RWPE2 (cell line): Measurements from ENCODE around the gene KBTBD8.

Experiments used
- ATAC-seq: fragments of 200-7000 bp; cut with Tn5 transposase; 3 replicates; pipeline ENCODE4 v1.9.1; 2021; ENCODE audit warnings: low read depth
- DNase-seq: peaks from one replicate; pipeline ENCODE4 v3.0.0-alpha.2; 2020; ENCODE audit warnings: low spot score
- H3K27ac ChIP-seq: fragments of 450-650 bp; 2 replicates; pipeline ENCODE4 v1.5.1; 2017; ENCODE audit warnings: mild to moderate bottlenecking; ENCODE audit not compliant: poor library complexity, severe bottlenecking
- H3K27me3 ChIP-seq: fragments of 250-450 bp; sonication (Bioruptor Pico); 2 replicates; pipeline ENCODE4 v1.5.1; 2021; ENCODE audit warnings: mild to moderate bottlenecking, moderate library complexity; ENCODE audit not compliant: insufficient read depth, poor library complexity, severe bottlenecking
- H3K36me3 ChIP-seq: fragments of 250-450 bp; sonication (Bioruptor Pico); 2 replicates; pipeline ENCODE4 v1.5.1; 2020; ENCODE audit warnings: low read depth, mild to moderate bottlenecking, moderate library complexity
- H3K4me1 ChIP-seq: fragments of 250-450 bp; sonication (Bioruptor Pico); 2 replicates; pipeline ENCODE4 v1.5.1; 2021; ENCODE audit warnings: mild to moderate bottlenecking, moderate library complexity; ENCODE audit not compliant: insufficient read depth, poor library complexity, severe bottlenecking
- H3K4me3 ChIP-seq: fragments of 250-450 bp; sonication (Bioruptor Pico); 2 replicates; pipeline ENCODE4 v1.5.1; 2021; ENCODE audit warnings: mild to moderate bottlenecking, moderate library complexity; ENCODE audit not compliant: severe bottlenecking
- H3K9me3 ChIP-seq: fragments of 250-450 bp; sonication (Bioruptor Pico); 2 replicates; pipeline ENCODE4 v1.5.1; 2021; ENCODE audit warnings: mild to moderate bottlenecking, moderate library complexity; ENCODE audit not compliant: severe bottlenecking
- TF ChIP-seq, protein P1 (sequence below): fragments of 450-650 bp; IDR thresholded peaks from one replicate; pipeline ENCODE4 v1.5.1; 2017; ENCODE audit warnings: mild to moderate bottlenecking, moderate library complexity; ENCODE audit not compliant: poor library complexity, severe bottlenecking

The KBTBD8 gene

DNA sequence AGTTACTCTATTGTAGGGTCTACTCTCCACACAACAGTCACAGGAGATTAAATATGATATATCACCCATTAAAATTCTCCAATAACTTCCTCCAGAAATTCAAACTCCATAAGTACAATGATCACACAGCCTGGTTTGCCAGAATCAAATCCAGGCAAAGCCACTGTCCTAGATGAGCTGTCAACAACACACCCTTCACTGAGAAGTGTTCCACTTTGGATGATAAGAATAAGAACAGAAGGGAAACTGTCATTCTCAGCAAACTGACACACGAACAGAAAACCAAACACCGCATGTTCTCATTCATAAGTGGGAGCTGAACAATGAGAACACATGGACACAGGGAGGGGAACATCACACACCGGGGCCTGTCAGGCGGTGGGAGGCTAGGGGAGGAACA, 41.4 kb upstream of the KBTBD8 start:
- ATAC-seq: no peak
- no peaks in the 10 kb centered on the region for H3K36me3 ChIP-seq
- H3K27ac ChIP-seq: no peak overlapping the region
- no peaks in the 10 kb centered on the region for H3K4me1 ChIP-seq
- no peak for DNase-seq
- no peak overlapping the region for H3K4me3 ChIP-seq
- H3K27me3 ChIP-seq: peaks cover 44% of the 10 kb centered on the region
- TF ChIP-seq, protein P1, sequence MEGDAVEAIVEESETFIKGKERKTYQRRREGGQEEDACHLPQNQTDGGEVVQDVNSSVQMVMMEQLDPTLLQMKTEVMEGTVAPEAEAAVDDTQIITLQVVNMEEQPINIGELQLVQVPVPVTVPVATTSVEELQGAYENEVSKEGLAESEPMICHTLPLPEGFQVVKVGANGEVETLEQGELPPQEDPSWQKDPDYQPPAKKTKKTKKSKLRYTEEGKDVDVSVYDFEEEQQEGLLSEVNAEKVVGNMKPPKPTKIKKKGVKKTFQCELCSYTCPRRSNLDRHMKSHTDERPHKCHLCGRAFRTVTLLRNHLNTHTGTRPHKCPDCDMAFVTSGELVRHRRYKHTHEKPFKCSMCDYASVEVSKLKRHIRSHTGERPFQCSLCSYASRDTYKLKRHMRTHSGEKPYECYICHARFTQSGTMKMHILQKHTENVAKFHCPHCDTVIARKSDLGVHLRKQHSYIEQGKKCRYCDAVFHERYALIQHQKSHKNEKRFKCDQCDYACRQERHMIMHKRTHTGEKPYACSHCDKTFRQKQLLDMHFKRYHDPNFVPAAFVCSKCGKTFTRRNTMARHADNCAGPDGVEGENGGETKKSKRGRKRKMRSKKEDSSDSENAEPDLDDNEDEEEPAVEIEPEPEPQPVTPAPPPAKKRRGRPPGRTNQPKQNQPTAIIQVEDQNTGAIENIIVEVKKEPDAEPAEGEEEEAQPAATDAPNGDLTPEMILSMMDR: no peak
- H3K9me3 ChIP-seq: no peaks in the 10 kb centered on the region

DNA sequence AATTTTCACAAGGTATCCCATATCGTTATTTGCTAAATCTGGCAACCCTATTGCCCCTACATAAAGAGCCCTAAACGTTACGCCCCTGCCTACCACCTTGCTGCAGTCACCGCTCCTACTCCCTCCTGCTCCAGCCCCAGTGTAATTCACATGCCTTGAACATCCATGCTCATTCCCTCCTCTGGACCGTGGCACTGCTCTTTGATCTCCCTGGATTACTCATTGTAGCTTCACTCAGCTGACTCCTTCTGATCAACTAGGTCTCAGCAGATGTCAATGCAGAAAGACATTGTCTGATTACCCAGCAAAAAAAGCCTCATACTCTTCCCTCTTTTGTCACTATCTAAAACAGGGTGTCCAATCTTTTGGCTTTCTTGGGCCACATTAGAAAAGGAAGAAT, 40.7 kb upstream of the KBTBD8 start:
- H3K27ac ChIP-seq: no peak overlapping the region
- no peak for DNase-seq
- H3K4me1 ChIP-seq: no peaks in the 10 kb centered on the region
- H3K27me3 ChIP-seq: peaks cover 43% of the 10 kb centered on the region
- H3K36me3 ChIP-seq: no peaks in the 10 kb centered on the region
- H3K9me3 ChIP-seq: no peaks in the 10 kb centered on the region
- no peak for ATAC-seq
- TF ChIP-seq, protein P1: no peak
- H3K4me3 ChIP-seq: no peak overlapping the region

DNA sequence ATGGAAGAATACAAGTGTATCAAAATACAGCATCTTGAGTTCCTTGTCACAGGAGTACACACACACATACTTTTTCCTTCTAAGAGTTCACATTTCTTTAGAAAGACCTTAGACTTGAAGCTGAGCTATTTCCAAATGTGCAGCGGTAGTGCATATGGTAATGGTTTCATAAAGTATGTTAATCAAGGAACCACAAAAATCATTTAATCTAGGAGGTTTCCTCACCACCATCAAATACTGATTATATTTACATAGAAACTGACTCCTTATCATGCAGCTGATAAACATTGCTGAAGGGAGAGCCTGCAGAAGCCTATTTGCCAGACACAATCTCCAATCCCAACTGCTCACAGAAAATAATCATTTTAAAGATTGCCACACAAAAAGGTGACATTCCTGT, 40.0 kb upstream of the KBTBD8 start:
- TF ChIP-seq, protein P1: no peak
- no peaks in the 10 kb centered on the region for H3K4me1 ChIP-seq
- H3K27ac ChIP-seq: no peak overlapping the region
- no peaks in the 10 kb centered on the region for H3K9me3 ChIP-seq
- H3K27me3 ChIP-seq: peaks cover 42% of the 10 kb centered on the region
- H3K4me3 ChIP-seq: no peak overlapping the region
- no peak for ATAC-seq
- H3K36me3 ChIP-seq: no peaks in the 10 kb centered on the region
- no peak for DNase-seq

DNA sequence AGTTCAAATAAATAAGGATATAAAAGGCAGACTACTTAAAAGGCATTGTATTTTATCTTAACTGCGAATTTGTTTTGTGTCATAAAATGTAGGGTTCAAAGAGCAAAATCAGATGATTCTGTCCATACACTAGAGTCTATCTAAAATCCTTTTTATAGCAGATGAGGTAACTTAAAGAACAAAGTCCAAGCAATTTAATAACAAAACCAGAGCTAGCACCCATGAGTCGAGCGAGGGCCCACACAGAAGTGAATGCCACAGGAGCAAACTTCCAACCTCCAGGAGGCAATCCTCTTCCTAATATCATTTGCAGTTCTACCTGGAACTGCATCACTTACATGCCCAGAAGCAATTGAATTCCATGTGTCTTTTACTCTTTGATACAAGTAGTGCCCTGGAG, 35.4 kb upstream of the KBTBD8 start:
- DNase-seq: no peak
- Histone ChIP-seq H3K9me3 (no peaks in the 10 kb centered on the region), H3K4me1 (no peaks in the 10 kb centered on the region), H3K27me3 (peaks cover 49% of the 10 kb centered on the region), H3K27ac (no peak overlapping the region), H3K4me3 (no peak overlapping the region), H3K36me3 (no peaks in the 10 kb centered on the region)
- no peak for ATAC-seq
- TF ChIP-seq, protein P1: no peak

DNA sequence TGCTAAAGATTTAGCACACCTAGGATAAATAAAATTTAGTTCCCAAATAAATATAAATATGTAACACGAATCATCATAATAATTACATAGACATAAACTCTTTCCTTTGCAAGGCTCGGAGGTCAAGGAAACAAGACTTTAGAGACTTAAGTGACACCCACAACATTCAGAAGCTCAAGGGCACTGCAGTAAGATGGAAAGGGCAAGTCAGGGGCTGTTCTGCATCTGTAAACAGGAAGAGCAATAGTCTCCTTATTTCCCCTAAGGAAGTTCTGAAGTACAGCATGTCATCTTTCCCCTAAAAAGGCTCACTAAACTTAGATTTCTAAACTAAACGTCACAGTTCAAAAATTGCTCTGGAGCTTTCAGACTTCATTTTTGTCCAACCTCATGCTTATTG, 26.9 kb upstream of the KBTBD8 start:
- Histone ChIP-seq H3K4me1 (no peaks in the 10 kb centered on the region), H3K4me3 (no peak overlapping the region), H3K36me3 (no peaks in the 10 kb centered on the region), H3K27me3 (peaks cover 32% of the 10 kb centered on the region), H3K27ac (no peak overlapping the region), H3K9me3 (no peaks in the 10 kb centered on the region)
- TF ChIP-seq, protein P1: no peak
- ATAC-seq: no peak
- DNase-seq: no peak
